H1 (cell line): ENCODE results near the gene ZNF652. TPM values are rescaled to one million over a fixed set of nuclear protein-coding genes. Genes with fewer than 3 reads are reported as not detected.

Experiments
- BRCA1 ChIP-seq: IDR thresholded peaks from 2 replicates; pipeline ENCODE4 v1.6.1; 2012; ENCODE audit warnings: low read depth, low read length, improper control_type of control experiment
- CEBPB ChIP-seq: IDR thresholded peaks from 2 replicates; pipeline ENCODE4 v1.6.1; 2012; ENCODE audit warnings: low read depth, low read length
- CREB1 ChIP-seq: IDR thresholded peaks from 2 replicates; pipeline ENCODE4 v1.6.1; 2012; ENCODE audit warnings: inconsistent platforms
- NRF1 ChIP-seq: IDR thresholded peaks from 2 replicates; pipeline ENCODE4 v1.6.1; 2011; ENCODE audit warnings: mild to moderate bottlenecking, low read depth, low read length, improper control_type of control experiment
- SP4 ChIP-seq: IDR thresholded peaks from 2 replicates; pipeline ENCODE4 v1.6.1; 2012; ENCODE audit warnings: low read length, inconsistent platforms
- ZNF274 ChIP-seq: IDR thresholded peaks from 2 replicates; pipeline ENCODE4 v1.7.0; 2012; ENCODE audit warnings: low read length, borderline replicate concordance; ENCODE audit errors: extremely low read depth
- polyA plus RNA-seq, 7 experiments: library from polyadenylated mRNA; depleted of rRNA in 3 of 7; stranded (reverse) in 5 of 7; unstranded in 2 of 7; fragments of >200 nt in 5 of 7; fragments of 200-250 nt in 2 of 7; gene quantifications; 1 replicate in 5 of 7; 2 replicates in 1 of 7; 4 replicates in 1 of 7; pipeline versions ENCODE4 v1.2.1 to v1.2.3, GENCODE V29; 2011 to 2013; ENCODE audit warnings: missing spikeins in 2 of 7, mixed read lengths in 2 of 7
- total RNA-seq: library from RNA; stranded (reverse); fragmentation: NEBNext Ultra II Directional; extraction: Animal tissue kit (Norgen Biotek cat#: 25700); gene quantifications from 2 replicates; pipeline ENCODE4 v1.2.1, GENCODE V29; 2021
- TF ChIP-seq, protein P1 (sequence below): IDR thresholded peaks from 2 replicates; pipeline ENCODE4 v1.6.1; 2012; ENCODE audit warnings: inconsistent platforms

Gene ZNF652
- total and polyA plus RNA-seq, 2 of the 8 experiments (the other 6 are each of a cell fraction or from before 2014, with no cell fraction given) = 13.5 to 39.6 TPM

DNA sequence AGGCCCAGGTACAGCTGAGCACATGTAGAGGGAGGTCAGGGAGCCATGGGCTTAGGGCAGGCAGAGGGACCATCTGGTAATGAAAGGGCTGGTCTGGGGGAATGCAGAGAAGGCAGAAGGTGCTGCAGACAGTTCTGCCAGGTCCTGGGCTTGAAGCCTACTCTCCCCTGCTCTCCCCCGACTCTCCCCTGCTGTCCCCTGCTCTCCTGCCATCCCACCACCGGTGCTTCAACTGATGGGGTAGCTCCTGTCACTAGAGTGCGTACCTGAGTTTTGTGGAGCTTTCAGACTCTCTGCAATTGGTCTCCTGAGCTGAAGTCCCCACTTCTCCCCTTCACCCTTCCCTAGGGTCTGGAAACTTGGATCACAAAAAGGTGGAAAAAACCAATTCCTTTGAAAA lies 94.1 kb downstream of the ZNF652 start (continued):
- TF ChIP-seq, protein P1, sequence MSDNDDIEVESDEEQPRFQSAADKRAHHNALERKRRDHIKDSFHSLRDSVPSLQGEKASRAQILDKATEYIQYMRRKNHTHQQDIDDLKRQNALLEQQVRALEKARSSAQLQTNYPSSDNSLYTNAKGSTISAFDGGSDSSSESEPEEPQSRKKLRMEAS = no peak
- TF ChIP-seq ZNF274 (no peak), CEBPB (no peak), NRF1 (no peak), BRCA1 (no peak), SP4 (no peak), CREB1 (no peak)
